ENCODE measurements around the gene IGDCC3.

IGDCC3 gene

GRCh38 chr15:65346856-65347598 lies 30.8 kb downstream of the IGDCC3 start:
- in situ Hi-C loops (cut with MboI; ENCODE audit: low sequenced_read_pairs, unreplicated experiment), result no loop called here
- no peak for DNase-seq (ENCODE audit: low spot score)
- TF ChIP-seq, protein P1, sequence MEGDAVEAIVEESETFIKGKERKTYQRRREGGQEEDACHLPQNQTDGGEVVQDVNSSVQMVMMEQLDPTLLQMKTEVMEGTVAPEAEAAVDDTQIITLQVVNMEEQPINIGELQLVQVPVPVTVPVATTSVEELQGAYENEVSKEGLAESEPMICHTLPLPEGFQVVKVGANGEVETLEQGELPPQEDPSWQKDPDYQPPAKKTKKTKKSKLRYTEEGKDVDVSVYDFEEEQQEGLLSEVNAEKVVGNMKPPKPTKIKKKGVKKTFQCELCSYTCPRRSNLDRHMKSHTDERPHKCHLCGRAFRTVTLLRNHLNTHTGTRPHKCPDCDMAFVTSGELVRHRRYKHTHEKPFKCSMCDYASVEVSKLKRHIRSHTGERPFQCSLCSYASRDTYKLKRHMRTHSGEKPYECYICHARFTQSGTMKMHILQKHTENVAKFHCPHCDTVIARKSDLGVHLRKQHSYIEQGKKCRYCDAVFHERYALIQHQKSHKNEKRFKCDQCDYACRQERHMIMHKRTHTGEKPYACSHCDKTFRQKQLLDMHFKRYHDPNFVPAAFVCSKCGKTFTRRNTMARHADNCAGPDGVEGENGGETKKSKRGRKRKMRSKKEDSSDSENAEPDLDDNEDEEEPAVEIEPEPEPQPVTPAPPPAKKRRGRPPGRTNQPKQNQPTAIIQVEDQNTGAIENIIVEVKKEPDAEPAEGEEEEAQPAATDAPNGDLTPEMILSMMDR (IDR thresholded peaks at IDR 0.05; ENCODE audit: borderline replicate concordance, control extremely low read depth, extremely low read depth, insufficient read depth, missing control alignments), result no peak

DNA sequence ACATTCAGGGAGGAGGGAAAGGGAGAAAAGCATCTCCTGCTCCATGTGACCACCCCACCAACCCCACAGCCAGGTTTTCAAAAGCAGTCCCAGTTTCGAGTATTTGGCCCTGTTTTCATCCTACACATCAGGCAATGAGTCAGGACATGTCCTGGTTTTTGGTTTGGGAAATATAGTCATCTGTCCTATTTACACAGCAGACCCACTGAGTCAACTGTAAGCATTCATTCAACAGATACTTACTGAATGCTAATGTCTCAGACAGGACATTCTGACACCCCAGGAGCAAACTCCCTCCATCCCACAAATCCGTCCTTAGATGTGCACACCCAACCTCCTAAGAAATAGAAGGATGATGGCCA lies 32.9 kb downstream of the IGDCC3 start:
- in situ Hi-C loops (cut with MboI; ENCODE audit: low sequenced_read_pairs, unreplicated experiment), result no loop called here
- DNase-seq (ENCODE audit: low spot score), result no peak
- TF ChIP-seq, protein P1 (IDR thresholded peaks at IDR 0.05; ENCODE audit: borderline replicate concordance, control extremely low read depth, extremely low read depth, insufficient read depth, missing control alignments), result no peak

GRCh38 chr15:65344214-65344913 lies 33.4 kb downstream of the IGDCC3 start:
- TF ChIP-seq, protein P1 (IDR thresholded peaks at IDR 0.05; ENCODE audit: borderline replicate concordance, control extremely low read depth, extremely low read depth, insufficient read depth, missing control alignments), result no peak
- in situ Hi-C loops (cut with MboI; ENCODE audit: low sequenced_read_pairs, unreplicated experiment), result no loop called here
- no peak for DNase-seq (ENCODE audit: low spot score)

GRCh38 chr15:65343374-65343981 lies 34.3 kb downstream of the IGDCC3 start:
- no peak for DNase-seq (ENCODE audit: low spot score)
- in situ Hi-C loops (cut with MboI; ENCODE audit: low sequenced_read_pairs, unreplicated experiment), result no loop called here
- TF ChIP-seq, protein P1 (IDR thresholded peaks at IDR 0.05; ENCODE audit: borderline replicate concordance, control extremely low read depth, extremely low read depth, insufficient read depth, missing control alignments), result no peak

- TF ChIP-seq, protein P1 (IDR thresholded peaks at IDR 0.05; ENCODE audit: borderline replicate concordance, control extremely low read depth, extremely low read depth, insufficient read depth, missing control alignments), result no peak
- DNase-seq (ENCODE audit: low spot score), result no peak
- in situ Hi-C loops (cut with MboI; ENCODE audit: low sequenced_read_pairs, unreplicated experiment), result no loop called here
Measured at GRCh38 chr15:65342493-65342892, 35.3 kb downstream of the IGDCC3 start.

DNA sequence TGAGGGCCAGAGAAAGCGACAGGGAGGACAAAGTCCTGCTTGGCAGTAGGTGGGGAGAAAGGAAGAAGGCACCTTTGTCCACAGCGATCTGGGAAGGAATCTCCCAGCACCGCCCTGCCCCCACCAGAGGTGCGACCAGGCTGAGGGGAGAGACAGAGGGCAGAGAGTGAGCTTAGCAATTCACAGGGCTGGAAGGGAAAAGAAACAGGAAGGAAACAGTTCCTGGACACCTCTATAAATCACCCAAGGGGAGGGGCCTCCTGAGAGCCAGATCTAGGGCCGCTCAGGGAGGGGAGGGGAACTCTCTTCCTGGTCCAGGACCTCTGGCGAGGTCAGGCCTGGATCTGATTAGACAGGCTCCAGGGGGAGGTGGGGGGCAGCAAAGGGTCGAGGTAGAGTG lies 37.9 kb downstream of the IGDCC3 start:
- in situ Hi-C loops (cut with MboI; ENCODE audit: low sequenced_read_pairs, unreplicated experiment), result no loop called here
- DNase-seq (ENCODE audit: low spot score), result no peak
- TF ChIP-seq, protein P1 (IDR thresholded peaks at IDR 0.05; ENCODE audit: borderline replicate concordance, control extremely low read depth, extremely low read depth, insufficient read depth, missing control alignments), result no peak
